Esophagus muscularis mucosa (tissue), 3 donors: ENCODE measurements around the gene SFXN5.

ENCODE experiments used
- CTCF ChIP-seq, 3 experiments: fragments of 200-600 bp in 2 of 3; fragments of 450-650 bp in 1 of 3; sonication (generic) in 2 of 3; IDR thresholded peaks; one replicate each; pipeline ENCODE4 v1.5.1; 2017 to 2019; ENCODE audit warnings: antibody characterized with exemption in 3 of 3, mild to moderate bottlenecking in 2 of 3, moderate library complexity in 1 of 3
- POLR2A ChIP-seq: fragments of 450-650 bp; IDR thresholded peaks from one replicate; pipeline ENCODE4 v1.6.1; 2017; ENCODE audit warnings: antibody characterized with exemption, moderate library complexity, mild to moderate bottlenecking, low read depth
- POLR2AphosphoS5 ChIP-seq, 2 donors: sonication (generic); formaldehyde crosslinking; IDR thresholded peaks; one replicate each; pipeline ENCODE4 v1.6.1; 2017; ENCODE audit warnings: antibody characterized with exemption in 2 of 2

DNA sequence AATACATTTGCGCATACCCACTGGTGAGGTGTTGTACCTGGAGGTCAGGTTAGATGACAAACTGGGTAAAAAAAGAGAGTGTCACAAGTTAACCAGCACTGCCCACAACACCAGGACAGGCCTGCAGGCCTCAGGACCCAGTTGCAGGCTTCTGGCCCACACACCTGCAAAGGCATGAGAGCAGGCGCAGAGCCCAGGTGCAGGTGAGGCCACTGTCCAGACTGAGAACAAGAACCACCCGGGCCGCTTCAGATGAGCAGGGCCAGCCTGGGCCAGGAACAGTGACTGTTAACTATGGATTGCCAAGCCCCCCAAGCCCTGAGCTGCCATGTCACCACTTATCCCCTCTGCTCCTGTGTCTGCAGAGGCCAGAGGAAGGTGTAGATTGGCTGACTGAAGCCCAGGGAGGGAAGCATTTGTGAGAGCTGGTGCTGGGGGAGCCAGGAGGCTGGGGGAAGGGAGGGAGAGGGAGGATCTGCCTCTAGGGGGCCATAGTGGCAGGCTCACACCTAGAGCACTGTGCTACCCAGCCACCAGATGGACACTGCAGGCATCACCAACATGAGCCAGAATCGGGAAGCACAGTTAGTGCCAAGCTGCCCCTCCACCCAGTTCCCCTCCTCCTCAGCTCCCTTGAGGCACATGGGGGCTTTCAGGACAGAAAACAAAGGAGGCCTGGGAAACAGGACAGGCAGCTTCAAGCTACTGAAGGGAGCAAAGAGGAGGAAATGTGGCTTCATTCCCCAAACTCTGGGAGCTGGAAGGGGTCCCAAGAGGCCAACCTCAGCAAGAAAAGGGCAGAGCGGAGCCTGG lies 35.4 kb downstream of the SFXN5 start:
- TF ChIP-seq CTCF (IDR thresholded peaks at IDR 0.05) (no peak), POLR2A (no peak), POLR2AphosphoS5 (IDR thresholded peaks at IDR 0.05) (no peak)
